Kidney epithelial cell (primary cell): Measurements from ENCODE around the gene RTP1. TPM values are rescaled to one million over a fixed set of nuclear protein-coding genes. Genes with fewer than 3 reads are reported as not detected.

Experiments
- DNase-seq: peaks from one replicate; pipeline ENCODE4 v3.0.0-alpha.2; 2010; ENCODE audit warnings: low read depth
- H3K27me3 ChIP-seq: 2 replicates; pipeline ENCODE4 v1.6.0; 2011; ENCODE audit warnings: low read length; ENCODE audit not compliant: control insufficient read depth, insufficient read depth
- H3K36me3 ChIP-seq: 2 replicates; pipeline ENCODE4 v1.5.1; 2011; ENCODE audit warnings: low read length; ENCODE audit not compliant: control insufficient read depth, insufficient read depth
- H3K4me3 ChIP-seq: 2 replicates; pipeline ENCODE4 v1.5.1; 2011; ENCODE audit warnings: low read depth, mild to moderate bottlenecking, control low read depth, low read length
- total RNA-seq: library from RNA; depleted of rRNA; stranded (reverse); fragments of >200 nt; gene quantifications from 2 replicates; pipeline ENCODE4 v1.2.3, GENCODE V29; 2015
- TF ChIP-seq, protein P1 (sequence below): IDR thresholded peaks from 2 replicates; pipeline ENCODE4 v1.5.1; 2011; ENCODE audit warnings: mild to moderate bottlenecking, moderate library complexity, low read length, control low read depth, inconsistent platforms; ENCODE audit not compliant: insufficient read depth, poor library complexity, severe bottlenecking

RTP1 gene, protein sequence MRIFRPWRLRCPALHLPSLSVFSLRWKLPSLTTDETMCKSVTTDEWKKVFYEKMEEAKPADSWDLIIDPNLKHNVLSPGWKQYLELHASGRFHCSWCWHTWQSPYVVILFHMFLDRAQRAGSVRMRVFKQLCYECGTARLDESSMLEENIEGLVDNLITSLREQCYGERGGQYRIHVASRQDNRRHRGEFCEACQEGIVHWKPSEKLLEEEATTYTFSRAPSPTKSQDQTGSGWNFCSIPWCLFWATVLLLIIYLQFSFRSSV
- not detected in 2 replicates for total RNA-seq

DNA sequence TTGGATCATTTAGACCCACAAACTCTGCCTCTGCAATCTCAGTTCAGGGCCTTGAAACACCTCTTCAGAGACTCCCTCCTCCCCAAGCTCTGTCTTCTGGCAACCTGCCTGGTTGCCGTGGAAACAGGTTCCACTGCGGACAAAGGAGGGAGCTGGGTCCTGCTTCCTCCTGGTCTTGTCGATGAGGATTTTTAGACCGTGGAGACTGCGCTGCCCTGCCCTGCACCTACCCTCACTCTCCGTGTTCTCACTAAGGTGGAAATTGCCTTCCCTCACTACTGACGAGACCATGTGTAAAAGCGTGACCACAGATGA is at the start of gene RTP1:
Gene RTP1, plus strand, starts transcription at position 152 of the 315 bp plus-strand sequence. Its CDS starts 30 bp downstream, at position 182.
- H3K4me3 ChIP-seq: no peak within 1 kb of the TSS
- TF ChIP-seq, protein P1, sequence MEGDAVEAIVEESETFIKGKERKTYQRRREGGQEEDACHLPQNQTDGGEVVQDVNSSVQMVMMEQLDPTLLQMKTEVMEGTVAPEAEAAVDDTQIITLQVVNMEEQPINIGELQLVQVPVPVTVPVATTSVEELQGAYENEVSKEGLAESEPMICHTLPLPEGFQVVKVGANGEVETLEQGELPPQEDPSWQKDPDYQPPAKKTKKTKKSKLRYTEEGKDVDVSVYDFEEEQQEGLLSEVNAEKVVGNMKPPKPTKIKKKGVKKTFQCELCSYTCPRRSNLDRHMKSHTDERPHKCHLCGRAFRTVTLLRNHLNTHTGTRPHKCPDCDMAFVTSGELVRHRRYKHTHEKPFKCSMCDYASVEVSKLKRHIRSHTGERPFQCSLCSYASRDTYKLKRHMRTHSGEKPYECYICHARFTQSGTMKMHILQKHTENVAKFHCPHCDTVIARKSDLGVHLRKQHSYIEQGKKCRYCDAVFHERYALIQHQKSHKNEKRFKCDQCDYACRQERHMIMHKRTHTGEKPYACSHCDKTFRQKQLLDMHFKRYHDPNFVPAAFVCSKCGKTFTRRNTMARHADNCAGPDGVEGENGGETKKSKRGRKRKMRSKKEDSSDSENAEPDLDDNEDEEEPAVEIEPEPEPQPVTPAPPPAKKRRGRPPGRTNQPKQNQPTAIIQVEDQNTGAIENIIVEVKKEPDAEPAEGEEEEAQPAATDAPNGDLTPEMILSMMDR: no peak
- no peaks in the 10 kb centered on the region for H3K36me3 ChIP-seq
- no peaks in the 10 kb centered on the region for H3K27me3 ChIP-seq
- no peak for DNase-seq

DNA sequence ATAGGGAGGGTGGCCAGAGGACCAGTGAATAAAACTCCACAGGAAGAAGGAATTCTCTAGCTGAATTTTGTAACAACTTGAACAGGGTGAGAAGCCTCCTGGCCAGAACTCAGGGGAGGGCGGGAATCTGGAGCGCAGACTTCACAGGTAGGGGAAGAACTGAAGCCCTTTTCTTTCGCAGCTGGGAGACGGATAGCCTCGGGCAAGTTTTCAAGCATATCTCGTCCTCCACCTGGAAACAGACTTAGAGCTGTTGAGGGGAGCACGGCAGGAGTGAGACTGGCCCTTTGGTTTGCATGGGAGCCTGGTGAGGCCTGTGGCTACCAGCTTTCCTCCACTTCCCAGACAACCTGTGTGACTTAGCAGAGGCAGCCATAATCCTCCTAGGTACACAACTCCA is 47.1 kb upstream of the RTP1 start:
- Histone ChIP-seq H3K27me3 (no peaks in the 10 kb centered on the region), H3K36me3 (no peaks in the 10 kb centered on the region), H3K4me3 (no peak overlapping the region)
- TF ChIP-seq, protein P1: no peak
- no peak for DNase-seq

GRCh38 chr3:187150599-187150998 is 46.7 kb upstream of the RTP1 start:
- H3K36me3 ChIP-seq: no peaks in the 10 kb centered on the region
- TF ChIP-seq, protein P1: no peak
- DNase-seq: no peak
- no peak overlapping the region for H3K4me3 ChIP-seq
- no peaks in the 10 kb centered on the region for H3K27me3 ChIP-seq

DNA sequence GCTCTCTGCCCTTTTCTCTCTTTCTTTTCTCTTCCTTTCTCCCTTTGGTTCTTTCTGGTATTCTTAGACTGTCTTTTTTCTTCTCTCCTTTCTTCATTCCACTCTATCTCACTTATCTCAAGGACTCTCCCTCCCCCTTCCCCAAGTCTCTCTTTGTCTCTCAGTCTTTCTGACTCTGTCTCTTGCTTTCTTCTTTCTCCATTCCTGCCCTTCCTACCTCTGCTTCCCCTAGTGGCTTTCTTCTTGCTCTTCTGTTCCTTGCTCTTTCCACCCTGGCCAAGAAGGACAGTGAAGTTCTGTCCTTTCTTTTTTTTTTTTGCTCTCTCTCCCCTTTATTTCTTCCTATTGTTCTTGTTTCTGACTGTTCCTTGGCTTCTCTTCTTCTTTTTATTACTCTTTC is 35.7 kb upstream of the RTP1 start:
- no peak overlapping the region for H3K4me3 ChIP-seq
- TF ChIP-seq, protein P1: no peak
- H3K36me3 ChIP-seq: no peaks in the 10 kb centered on the region
- no peaks in the 10 kb centered on the region for H3K27me3 ChIP-seq
- no peak for DNase-seq

GRCh38 chr3:187162265-187162953 is 34.9 kb upstream of the RTP1 start:
- H3K27me3 ChIP-seq: no peaks in the 10 kb centered on the region
- DNase-seq: no peak
- H3K36me3 ChIP-seq: no peaks in the 10 kb centered on the region
- H3K4me3 ChIP-seq: no peak overlapping the region
- TF ChIP-seq, protein P1: no peak
